AG04450 (cell line): ENCODE results near the gene PEX26. TPM values are rescaled to one million over a fixed set of nuclear protein-coding genes. Genes with fewer than 3 reads are reported as not detected.
A peak's percentile ranks its signal among the peaks of the same experiment; 100 is the strongest.

ENCODE experiments used
- CTCF ChIA-PET: fragments of 300-600, 350-600 bp; formaldehyde crosslinking; extraction: SDS; loops from one replicate; lab custom pipeline; 2022; ENCODE audit warnings: antibody characterized with exemption, inconsistent platforms; lab: Charles Lee
- POLR2A ChIA-PET: fragments of 350-600 bp; formaldehyde crosslinking; extraction: SDS; loops from one replicate; lab custom pipeline; 2021; ENCODE audit warnings: antibody characterized with exemption, inconsistent platforms; lab: Yijun Ruan, JAX
- DNase-seq: peaks from one replicate; pipeline ENCODE4 v3.0.0-alpha.2; 2011; ENCODE audit warnings: low read depth, low spot score
- H3K27ac ChIP-seq: one replicate; pipeline ENCODE4 v1.5.1; 2012; ENCODE audit warnings: low read depth, low read length, control low read depth
- H3K27me3 ChIP-seq: one replicate; pipeline ENCODE4 v1.6.0; 2012; ENCODE audit warnings: low read length; ENCODE audit not compliant: control insufficient read depth, insufficient read depth
- H3K4me3 ChIP-seq: 2 replicates; pipeline ENCODE4 v1.5.1; 2011; ENCODE audit warnings: mild to moderate bottlenecking, low read depth, low read length, control low read depth
- H3K9me3 ChIP-seq: 2 replicates; pipeline ENCODE4 v1.5.1; 2012; ENCODE audit warnings: low read length; ENCODE audit not compliant: control insufficient read depth, insufficient read depth
- CTCF ChIP-seq: IDR thresholded peaks from 2 replicates; pipeline ENCODE4 v1.5.1; 2011; ENCODE audit warnings: low read depth, low read length, control low read depth, inconsistent platforms
- polyA plus RNA-seq: library from polyadenylated mRNA; depleted of rRNA; stranded (reverse); fragments of >200 nt; gene quantifications from 2 replicates; pipeline ENCODE4 v1.2.3, GENCODE V29; 2011

PEX26 gene
- polyA plus RNA-seq, 1 experiment = 20.8 TPM

GRCh38 chr22:18042685-18043084, 35.1 kb upstream of the PEX26 start:
- ChIA-PET CTCF (interaction anchor here (1.7 kb wide), 1 partner anchor 33 kb away, joined by 6 read pairs; no protein-coding TSS in a partner anchor), POLR2A (no interaction called here)
- no peak for TF ChIP-seq CTCF
- no peak overlapping the region for H3K4me3 ChIP-seq
- H3K27ac ChIP-seq = peak overlapping the region; percentile 2
- H3K9me3 ChIP-seq = peaks cover 8% of the 10 kb centered on the region; the same call in 1 of the 2 replicates
- H3K27me3 ChIP-seq = no peaks in the 10 kb centered on the region
- DNase-seq = no peak

- CTCF ChIA-PET = interaction anchor here (2.2 kb wide), 1 partner anchor 31 kb away, joined by 6 read pairs; no protein-coding TSS in a partner anchor
- H3K4me3 ChIP-seq = no peak overlapping the region
- POLR2A ChIA-PET = interaction anchor here (1.1 kb wide), 1 partner anchor 24 kb away, joined by 5 read pairs; no protein-coding TSS in a partner anchor
- H3K27me3 ChIP-seq = no peaks in the 10 kb centered on the region
- DNase-seq = no peak
- peak overlapping the region; percentile 73 for H3K27ac ChIP-seq
- H3K9me3 ChIP-seq = peaks cover 8% of the 10 kb centered on the region; the same call in 1 of the 2 replicates
- TF ChIP-seq CTCF = no peak
These were observed 33.1 kb upstream of the PEX26 start for GRCh38 chr22:18044548-18045271.

GRCh38 chr22:18045794-18046193, 32.0 kb upstream of the PEX26 start:
- no peak for DNase-seq
- Histone ChIP-seq H3K9me3 (peaks cover 8% of the 10 kb centered on the region; the same call in 1 of the 2 replicates), H3K4me3 (no peak overlapping the region), H3K27me3 (no peaks in the 10 kb centered on the region), H3K27ac (no peak overlapping the region)
- CTCF ChIA-PET = interaction anchor here (2.2 kb wide), 1 partner anchor 30 kb away, joined by 6 read pairs; no protein-coding TSS in a partner anchor
- POLR2A ChIA-PET = no interaction called here
- no peak for TF ChIP-seq CTCF

- TF ChIP-seq CTCF = no peak
- ChIA-PET POLR2A (no interaction called here), CTCF (interaction anchor here (1.6 kb wide), 1 partner anchor 28 kb away, joined by 9 read pairs; no protein-coding TSS in a partner anchor)
- Histone ChIP-seq H3K27ac (peak overlapping the region; percentile 73), H3K27me3 (no peaks in the 10 kb centered on the region), H3K9me3 (no peaks in the 10 kb centered on the region), H3K4me3 (peak overlapping the region; percentile 32)
- DNase-seq = no peak
These were observed 29.7 kb upstream of the PEX26 start for GRCh38 chr22:18048041-18048440.

GRCh38 chr22:18048441-18048898, 29.3 kb upstream of the PEX26 start:
- peak; percentile 50 for DNase-seq
- ChIA-PET CTCF (interaction anchor here (1.6 kb wide), 1 partner anchor 27 kb away, joined by 9 read pairs; no protein-coding TSS in a partner anchor), POLR2A (no interaction called here)
- Histone ChIP-seq H3K9me3 (no peaks in the 10 kb centered on the region), H3K27me3 (no peaks in the 10 kb centered on the region), H3K27ac (peak overlapping the region; percentile 73), H3K4me3 (peak overlapping the region; percentile 32)
- no peak for TF ChIP-seq CTCF
